Testis (tissue), 2 donors: ENCODE measurements around the gene ECD.

Experiments
- CTCF ChIP-seq, 3 experiments: fragments of 450-650 bp in 2 of 3; fragments of 200-600 bp in 1 of 3; sonication (generic) in 1 of 3; IDR thresholded peaks; one replicate each; pipeline ENCODE4 v1.5.1; 2016 to 2019; ENCODE audit warnings: antibody characterized with exemption in 3 of 3, mild to moderate bottlenecking in 2 of 3, moderate library complexity in 1 of 3
- POLR2A ChIP-seq: fragments of 450-650 bp; IDR thresholded peaks from one replicate; pipeline ENCODE4 v1.6.1; 2017; ENCODE audit warnings: antibody characterized with exemption, mild to moderate bottlenecking, moderate library complexity

GRCh38 chr10:73094986-73095480 is 72.8 kb downstream of the ECD start:
- no peak for TF ChIP-seq CTCF (IDR thresholded peaks at IDR 0.05)
- TF ChIP-seq POLR2A = no peak
